ENCODE measurements around the gene MRPL55. TPM values are rescaled to one million over a fixed set of nuclear protein-coding genes. Genes with fewer than 3 reads are reported as not detected.
A peak's percentile ranks its signal among the peaks of the same experiment; 100 is the strongest.
"Not testable (repeated sequence)": the region's sequence is repeated elsewhere in the genome, so short reads cannot be mapped to it uniquely, and the experiment has no call there.

MRPL55 gene
- total RNA-seq, 4 donors from 2014 or later: 23.5 to 125 (median 87.5) TPM

DNA sequence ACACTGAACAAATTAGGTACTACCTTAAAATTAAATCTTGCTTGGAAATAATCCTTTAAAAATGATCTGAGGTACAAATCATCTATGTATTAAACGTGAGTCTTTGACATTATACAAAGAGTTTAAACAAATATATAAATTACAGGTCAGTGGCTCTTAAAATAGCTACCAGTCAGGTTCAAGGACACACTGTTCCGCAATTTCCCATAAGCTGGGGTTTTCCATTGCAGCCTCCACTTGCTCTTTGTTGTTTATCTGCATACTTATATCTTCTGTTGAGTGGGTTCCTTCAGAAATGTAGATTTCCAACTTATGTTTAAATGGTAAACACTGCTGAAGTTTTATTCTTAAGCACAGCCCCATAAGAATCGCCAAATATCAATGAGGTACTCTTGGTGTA is 5.7 kb upstream of the MRPL55 start:
- 71 to 80% methylated on average over 3 of the region's 3 CpGs for WGBS, 2 donors
- Histone ChIP-seq H3K27me3 (no peaks in the 10 kb centered on the region), H3K27ac (no peak overlapping the region), H3K4me3 (replicated peaks in 1 of 3) (no peak overlapping the region), H3K9me3 (no peaks in the 10 kb centered on the region), H3K36me3 (no peaks in the 10 kb centered on the region), H3K4me1 (peaks cover 5% of the 10 kb centered on the region in 2 donors)
- no peak for DNase-seq
- intact Hi-C loops (cut with DNase I): no loop called here
- no peak for TF ChIP-seq POLR2A (IDR thresholded peaks at IDR 0.05)
- TF ChIP-seq, protein P1, sequence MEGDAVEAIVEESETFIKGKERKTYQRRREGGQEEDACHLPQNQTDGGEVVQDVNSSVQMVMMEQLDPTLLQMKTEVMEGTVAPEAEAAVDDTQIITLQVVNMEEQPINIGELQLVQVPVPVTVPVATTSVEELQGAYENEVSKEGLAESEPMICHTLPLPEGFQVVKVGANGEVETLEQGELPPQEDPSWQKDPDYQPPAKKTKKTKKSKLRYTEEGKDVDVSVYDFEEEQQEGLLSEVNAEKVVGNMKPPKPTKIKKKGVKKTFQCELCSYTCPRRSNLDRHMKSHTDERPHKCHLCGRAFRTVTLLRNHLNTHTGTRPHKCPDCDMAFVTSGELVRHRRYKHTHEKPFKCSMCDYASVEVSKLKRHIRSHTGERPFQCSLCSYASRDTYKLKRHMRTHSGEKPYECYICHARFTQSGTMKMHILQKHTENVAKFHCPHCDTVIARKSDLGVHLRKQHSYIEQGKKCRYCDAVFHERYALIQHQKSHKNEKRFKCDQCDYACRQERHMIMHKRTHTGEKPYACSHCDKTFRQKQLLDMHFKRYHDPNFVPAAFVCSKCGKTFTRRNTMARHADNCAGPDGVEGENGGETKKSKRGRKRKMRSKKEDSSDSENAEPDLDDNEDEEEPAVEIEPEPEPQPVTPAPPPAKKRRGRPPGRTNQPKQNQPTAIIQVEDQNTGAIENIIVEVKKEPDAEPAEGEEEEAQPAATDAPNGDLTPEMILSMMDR (IDR thresholded peaks at IDR 0.05): no peak

- Histone ChIP-seq H3K27ac (no peak overlapping the region), H3K36me3 (peaks cover 0 to under 1% of the 10 kb centered on the region in 2 donors), H3K4me3 (replicated peaks in 1 of 3) (no peak overlapping the region), H3K9me3 (no peaks in the 10 kb centered on the region), H3K27me3 (no peaks in the 10 kb centered on the region), H3K4me1 (peaks cover 15 to 16% of the 10 kb centered on the region in 2 donors)
- TF ChIP-seq POLR2A (IDR thresholded peaks at IDR 0.05): no peak
- TF ChIP-seq, protein P1 (IDR thresholded peaks at IDR 0.05): no peak
- intact Hi-C loops (cut with DNase I): no loop called here
- DNase-seq: no peak
- 82 to 91% methylated on average over 1 of the region's 1 CpG for WGBS, 2 donors
Measured at GRCh38 chr1:228112617-228113016, 3.5 kb upstream of the MRPL55 start.

DNA sequence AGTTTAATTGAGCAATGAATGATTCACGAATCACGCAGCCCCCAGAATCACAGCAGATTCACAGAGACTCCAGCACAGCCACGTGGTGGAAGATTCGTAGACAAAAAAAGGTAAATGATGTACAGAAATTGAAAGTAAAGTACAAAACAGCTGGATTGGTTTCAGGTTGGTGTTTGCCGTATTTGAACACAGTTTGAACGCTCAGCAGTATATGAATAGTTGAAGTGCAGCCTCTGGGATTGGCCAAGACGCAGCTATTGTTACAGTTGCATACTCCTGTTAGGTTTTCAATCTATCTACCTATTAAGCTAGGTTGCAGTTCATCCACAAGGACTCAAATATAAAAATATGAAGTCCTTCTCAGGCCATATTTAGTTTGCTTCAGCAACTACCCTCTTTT is 3.1 kb upstream of the MRPL55 start:
- TF ChIP-seq POLR2A (IDR thresholded peaks at IDR 0.05): no peak
- intact Hi-C loops (cut with DNase I): no loop called here
- Histone ChIP-seq H3K4me1 (peaks cover 15 to 16% of the 10 kb centered on the region in 2 donors), H3K27me3 (no peaks in the 10 kb centered on the region), H3K4me3 (replicated peaks in 1 of 3) (no peak overlapping the region), H3K36me3 (peaks cover 0 to 5% of the 10 kb centered on the region in 2 donors), H3K27ac (no peak overlapping the region), H3K9me3 (no peaks in the 10 kb centered on the region)
- 90 to 92% methylated on average over 7 of the region's 7 CpGs for WGBS, 2 donors
- DNase-seq: no peak

GRCh38 chr1:228111315-228111714 is 2.2 kb upstream of the MRPL55 start:
- DNase-seq; H3K4me3 ChIP-seq (replicated peaks in 1 of 3); H3K27me3 ChIP-seq; H3K9me3 ChIP-seq; H3K36me3 ChIP-seq; intact Hi-C loops (cut with DNase I); H3K27ac ChIP-seq: not testable (repeated sequence)
- peaks cover 15 to 16% of the 10 kb centered on the region in 2 donors for H3K4me1 ChIP-seq
- WGBS, 2 donors: 92 to 95% methylated on average over 6 of the region's 6 CpGs

- Histone ChIP-seq H3K4me1 (peaks cover 15 to 16% of the 10 kb centered on the region in 2 donors), H3K27me3 (no peaks in the 10 kb centered on the region), H3K36me3 (peaks cover 0 to 5% of the 10 kb centered on the region in 2 donors), H3K27ac (no peak overlapping the region), H3K9me3 (no peaks in the 10 kb centered on the region), H3K4me3 (replicated peaks in 1 of 3) (no peak overlapping the region)
- no peak for DNase-seq
- TF ChIP-seq, protein P1 (IDR thresholded peaks at IDR 0.05): no peak
- TF ChIP-seq POLR2A (IDR thresholded peaks at IDR 0.05): no peak
- intact Hi-C loops (cut with DNase I): no loop called here
- 96 to 99% methylated on average over 7 of the region's 7 CpGs for WGBS, 2 donors
Measured at GRCh38 chr1:228110556-228110955, 1.5 kb upstream of the MRPL55 start.

DNA sequence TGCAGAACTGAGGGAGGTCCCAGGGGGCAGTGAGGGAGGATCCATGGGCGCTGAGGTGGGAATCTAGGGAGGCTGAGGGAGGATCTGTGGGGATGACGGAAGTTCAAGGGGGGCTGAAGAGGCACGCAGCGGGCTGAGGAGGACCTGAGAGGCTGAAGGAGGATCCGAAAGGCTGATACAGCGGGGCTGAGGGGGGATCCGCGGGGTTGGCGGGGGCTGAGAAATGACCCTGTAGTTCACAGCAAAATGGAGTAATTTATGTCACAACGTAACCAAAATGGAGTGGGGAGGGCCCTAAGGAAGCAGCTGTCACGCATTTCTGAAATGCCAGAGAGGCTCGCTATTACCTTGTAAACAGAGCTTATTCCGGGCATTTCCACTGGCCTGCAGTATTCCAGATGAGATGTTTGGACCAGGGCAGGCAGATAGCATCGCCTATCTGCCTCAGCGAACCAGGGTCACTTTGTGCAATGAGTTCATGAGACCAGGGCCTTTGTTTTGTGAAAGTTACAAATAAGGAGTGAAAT is 926 bp upstream of the MRPL55 start:
- intact Hi-C loops (cut with DNase I): loop anchor here (5.0 to 10.0 kb wide), 2 partner anchors 32 to 375 kb away; partner anchors contain the start of genes GUK1, JMJD4 and SNAP47
- Histone ChIP-seq H3K27me3 (no peaks in the 10 kb centered on the region), H3K4me1 (peaks cover 15 to 16% of the 10 kb centered on the region in 2 donors), H3K27ac (peak overlapping the region; percentile 80 to 86 (median 83)), H3K36me3 (peaks cover 0 to 5% of the 10 kb centered on the region in 2 donors), H3K9me3 (no peaks in the 10 kb centered on the region), H3K4me3 (replicated peaks in 1 of 3) (peak overlapping the region; percentile 57 to 96 (median 66))
- TF ChIP-seq, protein P1 (IDR thresholded peaks at IDR 0.05): no peak
- no peak for TF ChIP-seq POLR2A (IDR thresholded peaks at IDR 0.05)
- no peak for DNase-seq
- 36 to 38% methylated on average over 15 of the region's 15 CpGs for WGBS, 2 donors

Data from thyroid gland (tissue), 4 donors.